Measurements from ENCODE around the gene KRT79.

DNA sequence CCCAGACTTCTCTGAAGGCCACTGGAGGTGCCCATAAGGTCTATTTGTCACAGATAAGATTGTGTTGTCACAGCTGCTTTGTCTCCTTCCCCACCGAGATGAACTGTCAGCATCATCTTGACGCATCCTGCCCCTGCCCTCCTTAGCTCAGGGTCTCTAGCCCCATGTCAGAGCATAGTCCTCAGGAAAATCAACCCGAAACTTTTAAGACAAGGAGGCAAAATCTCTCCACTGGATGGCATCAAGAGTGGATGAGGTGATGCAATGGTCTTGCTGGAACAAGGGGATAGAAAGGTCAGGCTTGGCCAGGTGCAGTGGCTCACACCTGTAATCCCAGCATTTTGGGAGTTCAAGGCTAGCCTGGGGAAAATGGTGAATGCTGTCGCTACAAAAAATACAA lies 8.2 kb downstream of the KRT79 start:
- TF ChIP-seq POLR2AphosphoS5 (IDR thresholded peaks at IDR 0.05; ENCODE audit: low read depth, low read length) (no peak), FOXP2 (optimal IDR thresholded peaks at IDR 0.05; ENCODE audit: borderline replicate concordance, extremely low read depth, extremely low read length, insufficient read depth) (no peak)
- TF ChIP-seq, protein P1, sequence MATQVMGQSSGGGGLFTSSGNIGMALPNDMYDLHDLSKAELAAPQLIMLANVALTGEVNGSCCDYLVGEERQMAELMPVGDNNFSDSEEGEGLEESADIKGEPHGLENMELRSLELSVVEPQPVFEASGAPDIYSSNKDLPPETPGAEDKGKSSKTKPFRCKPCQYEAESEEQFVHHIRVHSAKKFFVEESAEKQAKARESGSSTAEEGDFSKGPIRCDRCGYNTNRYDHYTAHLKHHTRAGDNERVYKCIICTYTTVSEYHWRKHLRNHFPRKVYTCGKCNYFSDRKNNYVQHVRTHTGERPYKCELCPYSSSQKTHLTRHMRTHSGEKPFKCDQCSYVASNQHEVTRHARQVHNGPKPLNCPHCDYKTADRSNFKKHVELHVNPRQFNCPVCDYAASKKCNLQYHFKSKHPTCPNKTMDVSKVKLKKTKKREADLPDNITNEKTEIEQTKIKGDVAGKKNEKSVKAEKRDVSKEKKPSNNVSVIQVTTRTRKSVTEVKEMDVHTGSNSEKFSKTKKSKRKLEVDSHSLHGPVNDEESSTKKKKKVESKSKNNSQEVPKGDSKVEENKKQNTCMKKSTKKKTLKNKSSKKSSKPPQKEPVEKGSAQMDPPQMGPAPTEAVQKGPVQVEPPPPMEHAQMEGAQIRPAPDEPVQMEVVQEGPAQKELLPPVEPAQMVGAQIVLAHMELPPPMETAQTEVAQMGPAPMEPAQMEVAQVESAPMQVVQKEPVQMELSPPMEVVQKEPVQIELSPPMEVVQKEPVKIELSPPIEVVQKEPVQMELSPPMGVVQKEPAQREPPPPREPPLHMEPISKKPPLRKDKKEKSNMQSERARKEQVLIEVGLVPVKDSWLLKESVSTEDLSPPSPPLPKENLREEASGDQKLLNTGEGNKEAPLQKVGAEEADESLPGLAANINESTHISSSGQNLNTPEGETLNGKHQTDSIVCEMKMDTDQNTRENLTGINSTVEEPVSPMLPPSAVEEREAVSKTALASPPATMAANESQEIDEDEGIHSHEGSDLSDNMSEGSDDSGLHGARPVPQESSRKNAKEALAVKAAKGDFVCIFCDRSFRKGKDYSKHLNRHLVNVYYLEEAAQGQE (IDR thresholded peaks at IDR 0.05; ENCODE audit: insufficient read depth in 1 of 2, low read depth in 2 of 2, low read length in 2 of 2), result no peak

All from PFSK-1 (cell line).